GM12864 (cell line): ENCODE measurements around the gene EIF1.

Experiments used
- DNase-seq: peaks from one replicate; pipeline ENCODE4 v3.0.0-alpha.2; 2011; ENCODE audit warnings: low read depth
- H3K4me3 ChIP-seq: 2 replicates; pipeline ENCODE4 v1.5.1; 2011; ENCODE audit warnings: mild to moderate bottlenecking, low read depth, low read length, control low read depth
- CTCF ChIP-seq: IDR thresholded peaks from 2 replicates; pipeline ENCODE4 v1.5.1; 2011; ENCODE audit warnings: low read depth, mild to moderate bottlenecking, moderate library complexity, low read length, control low read depth, inconsistent platforms; ENCODE audit errors: missing control alignments

EIF1 gene

GRCh38 chr17:41735744-41736143, 47.1 kb downstream of the EIF1 start:
- no peak overlapping the region for H3K4me3 ChIP-seq
- DNase-seq, result no peak
- TF ChIP-seq CTCF, result no peak

DNA sequence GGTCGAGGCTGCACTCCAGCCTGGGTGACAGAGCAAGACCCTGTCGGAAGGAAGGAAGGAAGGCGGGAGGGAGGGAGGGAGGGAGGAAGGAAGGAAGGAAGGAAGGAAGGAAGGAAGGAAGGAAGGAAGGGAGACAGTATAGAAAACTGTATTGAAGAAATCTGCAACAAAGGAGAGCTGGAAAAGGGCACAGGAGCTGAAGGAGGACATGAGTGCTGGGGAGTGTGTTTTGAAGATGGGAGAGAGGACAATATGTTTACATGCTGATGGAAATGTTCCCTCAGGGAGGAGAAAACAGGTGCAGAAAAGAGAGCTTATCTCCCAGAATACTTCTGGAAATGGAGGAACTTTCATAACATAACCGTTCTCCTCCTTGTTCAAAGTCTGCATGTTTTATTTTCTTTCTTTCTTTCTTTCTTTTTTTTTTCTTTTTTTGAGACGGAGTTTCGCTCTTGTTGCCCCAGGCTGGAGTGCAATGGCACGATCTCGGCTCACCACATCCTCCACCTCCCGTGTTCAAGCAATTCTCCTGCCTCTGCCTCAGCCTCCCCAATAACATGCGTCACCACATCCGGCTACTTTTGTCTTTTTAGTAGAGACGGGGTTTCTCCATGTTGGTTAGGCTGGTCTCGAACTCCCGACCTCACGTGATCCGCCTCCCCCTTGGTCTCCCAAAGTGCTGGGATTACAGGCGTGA, 48.4 kb downstream of the EIF1 start:
- DNase-seq, result no peak
- H3K4me3 ChIP-seq, result no peak overlapping the region
- TF ChIP-seq CTCF, result no peak

DNA sequence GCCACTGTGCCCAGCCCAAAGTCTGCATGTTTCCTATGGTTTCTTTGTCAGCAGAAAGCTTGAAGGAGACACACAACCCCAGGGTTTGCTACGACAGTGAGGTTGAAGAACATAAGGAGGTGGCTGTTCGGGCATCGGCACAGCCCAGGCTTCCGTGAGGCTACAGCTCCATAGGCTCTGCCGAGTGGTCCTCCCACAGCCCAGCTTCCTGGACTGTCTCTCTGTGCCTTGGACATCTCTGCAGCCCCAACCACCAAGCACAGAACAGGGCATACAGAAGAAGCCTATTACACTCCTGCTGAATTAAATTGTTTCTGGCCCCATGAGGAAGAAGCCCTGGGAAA, 49.0 kb downstream of the EIF1 start:
- no peak for TF ChIP-seq CTCF
- H3K4me3 ChIP-seq, result no peak overlapping the region
- DNase-seq, result no peak

- no peak overlapping the region for H3K4me3 ChIP-seq
- peak; percentile 44 for DNase-seq
- TF ChIP-seq CTCF, result peak; percentile 99
Measured at GRCh38 chr17:41738077-41738800, 49.6 kb downstream of the EIF1 start.

DNA sequence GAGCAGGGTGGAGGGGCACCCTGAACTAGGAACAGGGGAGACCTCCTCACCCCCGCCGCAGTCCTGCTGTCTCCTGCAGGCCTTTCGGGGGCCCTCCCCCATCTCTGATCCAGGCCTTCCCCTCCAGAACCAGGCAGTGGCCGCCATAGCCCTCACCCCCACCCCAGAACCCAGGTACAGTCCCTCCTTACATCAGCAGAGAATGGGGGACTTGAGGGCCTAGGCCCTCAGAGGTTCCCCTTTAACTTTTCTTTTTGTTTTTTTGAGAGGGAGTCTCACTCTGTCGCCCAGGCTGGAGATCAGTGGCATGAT, 50.1 kb downstream of the EIF1 start:
- DNase-seq, result no peak
- no peak for TF ChIP-seq CTCF

DNA sequence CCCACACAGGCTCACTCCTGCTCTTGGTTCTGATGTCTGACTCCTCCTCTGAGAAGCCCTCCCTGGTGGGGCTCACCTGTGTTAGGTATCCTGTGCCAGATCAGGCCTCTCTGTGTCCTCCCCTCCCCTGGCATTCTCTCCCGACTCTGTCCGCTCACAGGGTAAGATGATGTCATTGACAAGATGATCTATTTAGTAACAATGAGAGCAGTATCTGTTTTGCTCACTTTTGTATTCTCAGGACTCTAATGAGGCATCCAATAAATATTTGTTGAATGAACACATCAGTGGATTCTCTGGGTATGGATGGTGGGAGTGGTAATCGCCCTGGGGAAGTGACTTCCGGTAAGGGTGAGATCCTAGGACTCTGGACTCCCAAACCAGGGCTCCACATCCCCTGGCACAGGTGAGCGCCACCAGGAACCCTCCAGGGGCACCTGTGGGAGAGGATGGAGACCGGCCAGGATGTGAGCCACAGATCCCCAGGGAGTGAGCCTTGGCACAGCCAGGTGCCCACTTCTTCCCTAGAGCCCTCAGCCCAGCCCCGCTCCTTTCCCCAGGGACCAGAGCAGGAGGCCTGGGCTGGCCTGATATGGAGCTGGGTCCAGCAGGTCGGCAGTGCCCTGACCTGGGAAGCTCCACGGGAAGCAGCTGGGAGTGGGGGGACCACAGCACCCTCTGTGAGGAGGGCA, 51.1 kb downstream of the EIF1 start:
- no peak for DNase-seq
- TF ChIP-seq CTCF, result no peak
- H3K4me3 ChIP-seq, result no peak overlapping the region

More for the DNA sequence above, 50.1 kb downstream of the EIF1 start:
- no peak overlapping the region for H3K4me3 ChIP-seq
